Nephron (organoid): ENCODE data around the gene HMCN1.

ENCODE experiments used
- H3K27ac Mint-ChIP-seq, 3 experiments: 2 replicates each; pipeline ENCODE4 v1.8.0; 2020; ENCODE audit warnings: mixed read lengths in 3 of 3, mild to moderate bottlenecking in 2 of 3, moderate library complexity in 1 of 3
- H3K27me3 Mint-ChIP-seq: 2 replicates; pipeline ENCODE4 v1.8.0; 2021; ENCODE audit warnings: low read depth, mild to moderate bottlenecking, moderate library complexity, mixed read lengths
- H3K36me3 Mint-ChIP-seq: 2 replicates; pipeline ENCODE4 v1.8.0; 2020; ENCODE audit warnings: low read depth, mixed read lengths
- H3K4me1 Mint-ChIP-seq: 2 replicates; pipeline ENCODE4 v1.8.0; 2020; ENCODE audit warnings: mixed read lengths
- H3K4me3 Mint-ChIP-seq, 3 experiments: 2 replicates each; pipeline ENCODE4 v1.8.0; 2020; ENCODE audit warnings: mild to moderate bottlenecking in 3 of 3, mixed read lengths in 3 of 3, moderate library complexity in 2 of 3
- H3K9me3 Mint-ChIP-seq: 2 replicates; pipeline ENCODE4 v1.8.0; 2020; ENCODE audit warnings: mixed read lengths
- CTCF ChIP-seq, 3 experiments: fragments of 200-600 bp; sonication (generic); IDR thresholded peaks; one replicate each; pipeline ENCODE4 v1.5.0; 2021; ENCODE audit warnings: antibody characterized with exemption in 3 of 3; ENCODE audit not compliant: unreplicated experiment in 3 of 3

Gene HMCN1

GRCh38 chr1:185733818-185734735, at the start of gene HMCN1:
TSS of gene HMCN1 (plus strand) at chr1:185734391. CDS start at chr1:185734780, 389 bp downstream.
- H3K27me3 Mint-ChIP-seq = no peaks in the 10 kb centered on the region
- peak in 2 of 3 experiments; percentile 35 to 42 for TF ChIP-seq CTCF (IDR thresholded peaks at IDR 0.05; ENCODE audit: unreplicated experiment in 3 of 3)
- H3K27ac Mint-ChIP-seq = peak within 1 kb of the TSS; percentile 67 to 79 (median 76)
- H3K36me3 Mint-ChIP-seq = peaks cover 10% of the 10 kb centered on the region
- H3K4me3 Mint-ChIP-seq = peak within 1 kb of the TSS; percentile 77 to 85 (median 82)
- no peaks in the 10 kb centered on the region for H3K9me3 Mint-ChIP-seq
- H3K4me1 Mint-ChIP-seq = peaks cover 25% of the 10 kb centered on the region

- Mint-ChIP-seq H3K27me3 (no peaks in the 10 kb centered on the region), H3K4me3 (no peak overlapping the region), H3K9me3 (no peaks in the 10 kb centered on the region), H3K27ac (no peak overlapping the region), H3K36me3 (no peaks in the 10 kb centered on the region), H3K4me1 (no peaks in the 10 kb centered on the region)
- TF ChIP-seq CTCF (IDR thresholded peaks at IDR 0.05; ENCODE audit: unreplicated experiment in 3 of 3) = no peak
Measured at GRCh38 chr1:185686821-185687778, 47.1 kb upstream of the HMCN1 start.

GRCh38 chr1:185690527-185690926, 43.7 kb upstream of the HMCN1 start:
- H3K4me3 Mint-ChIP-seq = no peak overlapping the region
- no peak overlapping the region for H3K27ac Mint-ChIP-seq
- H3K9me3 Mint-ChIP-seq = no peaks in the 10 kb centered on the region
- no peaks in the 10 kb centered on the region for H3K4me1 Mint-ChIP-seq
- H3K27me3 Mint-ChIP-seq = no peaks in the 10 kb centered on the region
- H3K36me3 Mint-ChIP-seq = no peaks in the 10 kb centered on the region
- TF ChIP-seq CTCF (IDR thresholded peaks at IDR 0.05; ENCODE audit: unreplicated experiment in 3 of 3) = no peak

- Mint-ChIP-seq H3K4me3 (no peak overlapping the region), H3K9me3 (no peaks in the 10 kb centered on the region), H3K4me1 (no peaks in the 10 kb centered on the region), H3K36me3 (no peaks in the 10 kb centered on the region), H3K27ac (peak overlapping the region; percentile 19 to 63 (median 40)), H3K27me3 (no peaks in the 10 kb centered on the region)
- TF ChIP-seq CTCF (IDR thresholded peaks at IDR 0.05; ENCODE audit: unreplicated experiment in 3 of 3) = no peak
Measured at GRCh38 chr1:185693654-185694053, 40.5 kb upstream of the HMCN1 start.

- Mint-ChIP-seq H3K27ac (peak overlapping the region; percentile 19 to 63 (median 40)), H3K36me3 (no peaks in the 10 kb centered on the region), H3K27me3 (no peaks in the 10 kb centered on the region), H3K4me1 (no peaks in the 10 kb centered on the region), H3K4me3 (no peak overlapping the region), H3K9me3 (no peaks in the 10 kb centered on the region)
- no peak for TF ChIP-seq CTCF (IDR thresholded peaks at IDR 0.05; ENCODE audit: unreplicated experiment in 3 of 3)
Measured at GRCh38 chr1:185694081-185694480, 40.1 kb upstream of the HMCN1 start.
